Nephron progenitor cell (in vitro differentiated cells): ENCODE measurements around the gene ECE2.

Experiments
- DNase-seq: peaks from one replicate; pipeline ENCODE4 v3.0.0; 2021
- H3K27ac Mint-ChIP-seq: 2 replicates; pipeline ENCODE4 v1.8.0; 2021; ENCODE audit warnings: mild to moderate bottlenecking, moderate library complexity, mixed read lengths
- H3K27me3 Mint-ChIP-seq: 2 replicates; pipeline ENCODE4 v1.8.0; 2021; ENCODE audit warnings: mild to moderate bottlenecking, low read depth, mixed read lengths; ENCODE audit not compliant: poor library complexity
- H3K36me3 Mint-ChIP-seq: 2 replicates; pipeline ENCODE4 v1.8.0; 2021; ENCODE audit warnings: low read depth, mixed read lengths
- H3K4me1 Mint-ChIP-seq: 2 replicates; pipeline ENCODE4 v1.8.0; 2021; ENCODE audit warnings: mixed read lengths
- H3K4me3 Mint-ChIP-seq: 2 replicates; pipeline ENCODE4 v1.8.0; 2021; ENCODE audit warnings: mild to moderate bottlenecking, moderate library complexity, mixed read lengths
- H3K9me3 Mint-ChIP-seq: 2 replicates; pipeline ENCODE4 v1.8.0; 2021; ENCODE audit warnings: mild to moderate bottlenecking, moderate library complexity, mixed read lengths
- TF ChIP-seq, protein P1 (sequence below): fragments of 200-600 bp; sonication (generic); IDR thresholded peaks from 2 replicates; pipeline ENCODE4 v1.5.0; 2021; ENCODE audit warnings: antibody characterized with exemption

Gene ECE2

DNA sequence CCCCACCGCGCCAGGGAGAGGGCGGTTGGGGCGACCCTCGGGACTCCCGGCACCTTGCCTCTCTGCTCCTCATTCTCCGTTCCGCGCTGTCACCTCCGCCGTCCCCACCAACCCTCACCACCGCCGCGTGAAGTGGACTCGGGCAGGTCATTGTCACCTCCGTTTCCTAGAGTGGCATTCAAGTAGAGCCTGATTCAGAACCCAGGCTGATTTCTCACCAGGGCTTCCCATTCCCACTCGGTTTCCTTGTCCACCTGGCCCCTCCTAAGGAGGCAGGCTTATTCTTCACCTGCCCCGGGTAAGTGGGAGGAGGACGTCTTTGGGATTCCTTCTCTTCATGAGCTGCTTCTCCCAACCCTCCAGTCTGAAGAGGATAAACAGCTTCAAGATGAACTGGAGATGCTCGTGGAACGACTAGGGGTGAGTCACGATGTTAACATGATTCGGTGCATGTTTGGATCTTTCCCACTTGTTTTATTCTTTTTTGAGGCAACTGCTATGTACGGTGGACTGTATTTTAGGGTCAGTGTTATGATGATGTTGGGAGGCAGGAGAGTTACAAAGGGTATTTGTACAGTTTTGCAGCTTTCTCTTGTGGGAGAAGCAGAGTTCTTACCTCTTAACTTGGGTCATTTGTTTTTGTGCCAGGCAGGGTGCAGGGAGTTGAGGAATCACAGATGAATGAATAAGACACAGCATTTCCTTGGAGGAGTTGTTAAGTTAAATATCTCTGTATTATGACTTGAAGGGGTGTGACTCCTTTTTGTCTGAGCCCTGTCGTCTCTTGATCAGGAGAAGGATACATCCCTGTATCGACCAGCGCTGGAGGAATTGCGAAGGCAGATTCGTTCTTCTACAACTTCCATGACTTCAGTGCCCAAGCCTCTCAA, 23.9 kb downstream of the ECE2 start:
- Mint-ChIP-seq H3K27me3 (peaks cover 37% of the 10 kb centered on the region), H3K27ac (peak overlapping the region; percentile 98), H3K9me3 (no peaks in the 10 kb centered on the region), H3K4me1 (peaks cover 15% of the 10 kb centered on the region), H3K4me3 (peak overlapping the region; percentile 98), H3K36me3 (peaks cover 42% of the 10 kb centered on the region)
- TF ChIP-seq, protein P1, sequence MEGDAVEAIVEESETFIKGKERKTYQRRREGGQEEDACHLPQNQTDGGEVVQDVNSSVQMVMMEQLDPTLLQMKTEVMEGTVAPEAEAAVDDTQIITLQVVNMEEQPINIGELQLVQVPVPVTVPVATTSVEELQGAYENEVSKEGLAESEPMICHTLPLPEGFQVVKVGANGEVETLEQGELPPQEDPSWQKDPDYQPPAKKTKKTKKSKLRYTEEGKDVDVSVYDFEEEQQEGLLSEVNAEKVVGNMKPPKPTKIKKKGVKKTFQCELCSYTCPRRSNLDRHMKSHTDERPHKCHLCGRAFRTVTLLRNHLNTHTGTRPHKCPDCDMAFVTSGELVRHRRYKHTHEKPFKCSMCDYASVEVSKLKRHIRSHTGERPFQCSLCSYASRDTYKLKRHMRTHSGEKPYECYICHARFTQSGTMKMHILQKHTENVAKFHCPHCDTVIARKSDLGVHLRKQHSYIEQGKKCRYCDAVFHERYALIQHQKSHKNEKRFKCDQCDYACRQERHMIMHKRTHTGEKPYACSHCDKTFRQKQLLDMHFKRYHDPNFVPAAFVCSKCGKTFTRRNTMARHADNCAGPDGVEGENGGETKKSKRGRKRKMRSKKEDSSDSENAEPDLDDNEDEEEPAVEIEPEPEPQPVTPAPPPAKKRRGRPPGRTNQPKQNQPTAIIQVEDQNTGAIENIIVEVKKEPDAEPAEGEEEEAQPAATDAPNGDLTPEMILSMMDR: no peak
- no peak for DNase-seq

DNA sequence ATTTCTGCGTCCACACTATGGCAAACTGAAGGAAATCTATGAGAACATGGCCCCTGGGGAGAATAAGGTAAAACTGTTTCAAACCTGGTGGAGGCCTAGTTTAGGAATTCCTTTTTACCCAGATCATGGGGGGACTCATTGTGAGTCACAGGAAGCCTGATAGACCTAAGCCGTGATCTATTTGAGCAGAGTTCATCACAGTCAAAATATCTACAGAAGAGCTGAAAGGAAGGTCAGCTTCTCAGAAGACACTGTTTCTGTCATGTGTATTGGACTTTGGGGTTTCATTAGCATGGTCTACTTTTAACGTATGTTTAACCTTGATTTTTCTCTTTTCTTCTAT, 24.5 kb downstream of the ECE2 start:
- peak overlapping the region; percentile 98 for H3K4me3 Mint-ChIP-seq
- no peak for DNase-seq

DNA sequence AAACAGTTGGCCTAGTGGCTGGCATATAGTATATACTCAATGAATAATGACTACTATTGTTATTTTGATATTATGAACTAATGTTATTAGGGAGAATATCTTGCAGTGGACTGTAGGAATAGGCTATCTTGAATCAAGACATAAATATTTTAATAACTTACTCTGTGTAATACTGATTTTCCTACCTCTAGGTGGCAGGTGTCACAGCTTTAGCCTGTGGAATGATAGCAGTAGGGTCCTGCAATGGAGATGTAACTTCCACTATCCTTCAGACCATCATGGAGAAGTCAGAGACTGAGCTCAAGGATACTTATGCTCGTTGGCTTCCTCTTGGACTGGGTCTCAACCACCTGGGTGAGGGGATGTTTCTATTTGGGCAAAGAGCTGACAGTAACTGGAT, 29.8 kb downstream of the ECE2 start:
- Mint-ChIP-seq H3K27me3 (no peaks in the 10 kb centered on the region), H3K4me3 (no peak overlapping the region), H3K36me3 (peaks cover 86% of the 10 kb centered on the region), H3K9me3 (no peaks in the 10 kb centered on the region), H3K27ac (no peak overlapping the region), H3K4me1 (peaks cover 4% of the 10 kb centered on the region)
- TF ChIP-seq, protein P1: no peak
- no peak for DNase-seq

More for the DNA sequence above, 24.5 kb downstream of the ECE2 start:
- Mint-ChIP-seq H3K4me1 (peaks cover 15% of the 10 kb centered on the region), H3K27me3 (peaks cover 32% of the 10 kb centered on the region), H3K36me3 (peaks cover 46% of the 10 kb centered on the region), H3K27ac (no peak overlapping the region), H3K9me3 (no peaks in the 10 kb centered on the region)
- TF ChIP-seq, protein P1: no peak

- Mint-ChIP-seq H3K36me3 (peaks cover 79% of the 10 kb centered on the region), H3K9me3 (no peaks in the 10 kb centered on the region), H3K27ac (no peak overlapping the region), H3K4me1 (no peaks in the 10 kb centered on the region), H3K4me3 (no peak overlapping the region), H3K27me3 (no peaks in the 10 kb centered on the region)
- DNase-seq: no peak
- TF ChIP-seq, protein P1: no peak
These were observed 30.6 kb downstream of the ECE2 start for GRCh38 chr3:184306341-184306972.

GRCh38 chr3:184307915-184308314, 32.1 kb downstream of the ECE2 start:
- DNase-seq: no peak
- Mint-ChIP-seq H3K4me3 (no peak overlapping the region), H3K27ac (peak overlapping the region; percentile 52), H3K9me3 (no peaks in the 10 kb centered on the region), H3K4me1 (no peaks in the 10 kb centered on the region), H3K36me3 (peaks cover 64% of the 10 kb centered on the region), H3K27me3 (no peaks in the 10 kb centered on the region)
- TF ChIP-seq, protein P1: no peak
